HG03469 (cell line): ENCODE results near the gene SIK1.
"Not testable (repeated sequence)": the region's sequence is repeated elsewhere in the genome, so short reads cannot be mapped to it uniquely, and the experiment has no call there.

Experiments
- ATAC-seq: cut with Tn5 transposase; IDR thresholded peaks from one replicate; pipeline ENCODE4 v1.9.1; 2021; ENCODE audit warnings: mild to moderate bottlenecking, moderate library complexity, moderate number of reproducible peaks; ENCODE audit not compliant: unreplicated experiment

Gene SIK1

DNA sequence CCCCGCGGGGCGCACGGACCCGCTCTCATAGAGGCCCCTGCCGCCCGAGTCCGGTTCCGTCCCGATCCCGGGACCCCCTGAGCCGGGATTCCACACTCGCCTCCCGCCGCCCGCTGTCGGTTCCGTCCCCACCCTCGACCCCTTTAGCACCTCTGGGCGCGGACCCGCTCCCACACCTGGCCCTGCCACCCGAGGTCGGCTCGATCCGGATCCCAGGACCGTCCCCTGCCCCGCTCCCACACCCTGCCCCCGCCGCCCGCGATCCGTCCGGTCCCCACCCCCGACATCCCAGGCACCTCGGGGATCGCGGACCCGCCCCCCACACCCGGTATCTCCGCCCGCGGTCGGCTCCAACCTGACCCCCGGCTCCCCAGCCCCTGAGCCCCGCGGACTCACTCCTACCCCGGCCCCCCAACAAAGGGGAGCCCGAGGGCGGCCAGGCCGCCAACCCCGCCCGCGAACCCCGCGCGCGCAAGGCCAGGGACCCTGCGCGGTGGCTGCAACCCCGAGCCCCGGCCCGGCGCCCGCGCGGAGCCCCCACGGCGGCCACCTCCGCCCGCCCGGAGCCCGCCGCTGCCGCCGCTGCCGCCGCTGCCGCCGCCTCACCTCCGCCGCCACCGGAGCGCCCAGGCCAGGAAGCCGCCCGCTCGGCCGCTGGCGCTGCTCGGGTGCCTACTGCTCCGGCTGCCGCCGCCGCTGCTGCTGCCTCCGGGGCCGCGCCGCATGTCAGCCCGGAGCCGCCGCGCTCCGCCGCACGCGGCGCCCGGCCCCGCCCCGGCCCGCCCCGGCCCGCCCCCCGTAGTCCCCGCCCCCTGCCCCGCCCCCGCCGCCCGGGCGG lies at the start of gene SIK1:
SIK1 (minus strand) TSS at position 728 of the 838 bp plus-strand sequence. CDS start 953 bp downstream, outside the sequence.
- not testable (repeated sequence) for ATAC-seq

DNA sequence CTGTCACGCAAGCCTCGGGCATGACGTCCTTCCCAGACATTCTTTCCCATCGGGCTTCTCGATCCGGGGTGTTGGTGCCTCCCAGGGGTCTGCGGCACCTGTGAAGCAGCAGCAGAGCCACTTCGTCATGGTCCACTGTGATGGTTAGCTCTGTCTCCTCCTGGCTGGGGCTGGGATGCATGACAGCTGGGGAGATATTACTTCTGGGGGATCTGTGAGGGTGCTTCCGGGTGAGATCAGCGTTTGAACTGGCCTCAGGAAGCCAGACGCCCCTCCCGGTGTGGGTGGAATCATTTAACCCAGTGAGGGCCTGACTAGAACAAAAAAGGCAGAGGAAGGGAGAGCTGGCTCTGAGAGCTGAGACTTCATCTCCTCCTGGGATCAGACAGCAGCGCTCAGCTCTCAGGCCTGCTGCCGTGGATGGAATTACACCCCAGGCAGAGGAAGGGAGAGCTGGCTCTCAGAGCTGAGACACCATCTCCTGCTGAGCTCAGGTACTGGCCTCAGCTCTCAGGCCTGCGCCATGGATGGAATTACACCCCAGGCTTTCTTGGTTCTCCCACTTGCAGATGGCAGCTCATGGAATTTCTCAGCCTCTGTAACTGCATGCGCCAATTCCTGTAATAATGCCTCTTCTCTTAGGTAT lies 44.8 kb upstream of the SIK1 start:
- not testable (repeated sequence) for ATAC-seq

DNA sequence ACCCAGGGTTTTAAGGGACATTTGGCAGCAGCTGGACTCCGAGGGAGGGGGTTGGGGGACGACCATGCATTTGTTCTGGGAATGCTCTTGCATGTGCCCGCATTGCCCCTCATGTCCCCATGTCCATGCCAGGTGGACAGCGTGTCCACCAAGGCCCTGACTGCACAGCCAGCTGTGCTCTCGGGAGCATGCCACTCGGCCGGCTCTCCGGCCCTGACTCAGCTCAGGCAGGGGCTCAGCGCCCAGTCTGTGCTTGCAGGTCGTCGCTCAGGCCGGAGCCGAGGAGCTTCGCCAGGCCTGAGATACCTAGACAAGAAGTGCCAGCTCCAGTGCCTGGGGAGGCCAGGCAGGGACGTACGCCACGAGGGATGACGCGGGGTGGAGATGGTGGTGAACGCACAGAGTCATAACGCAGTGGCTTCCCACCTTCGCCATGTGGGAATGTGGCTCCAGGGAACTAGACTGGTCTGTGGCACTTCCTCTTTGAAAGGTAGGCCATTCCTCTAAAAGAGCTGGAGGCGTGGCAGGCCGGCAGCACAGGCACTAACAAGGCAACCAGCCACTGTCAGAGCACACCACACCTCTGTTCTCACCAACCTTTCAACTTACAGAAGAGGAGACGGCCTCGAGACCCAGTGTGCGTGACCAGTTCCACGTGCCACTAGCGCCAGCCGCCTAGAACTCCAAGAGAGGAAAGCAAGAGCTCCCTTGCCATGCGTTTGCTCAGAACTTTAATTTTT lies 43.0 kb upstream of the SIK1 start:
- not testable (repeated sequence) for ATAC-seq

DNA sequence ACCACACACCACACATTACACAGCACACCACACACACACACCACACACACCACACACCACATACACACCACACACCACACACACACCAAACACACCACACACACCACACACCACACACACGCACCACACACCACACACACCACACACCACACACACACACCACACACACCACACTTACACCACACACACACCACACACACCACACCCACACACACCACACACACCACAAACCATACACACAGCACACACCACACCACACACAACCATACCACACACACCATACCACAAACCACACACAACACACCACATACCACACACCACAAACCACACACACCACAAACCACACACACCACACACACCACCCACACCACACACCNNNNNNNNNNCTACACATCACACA lies 40.9 kb upstream of the SIK1 start:
- no peak for ATAC-seq

DNA sequence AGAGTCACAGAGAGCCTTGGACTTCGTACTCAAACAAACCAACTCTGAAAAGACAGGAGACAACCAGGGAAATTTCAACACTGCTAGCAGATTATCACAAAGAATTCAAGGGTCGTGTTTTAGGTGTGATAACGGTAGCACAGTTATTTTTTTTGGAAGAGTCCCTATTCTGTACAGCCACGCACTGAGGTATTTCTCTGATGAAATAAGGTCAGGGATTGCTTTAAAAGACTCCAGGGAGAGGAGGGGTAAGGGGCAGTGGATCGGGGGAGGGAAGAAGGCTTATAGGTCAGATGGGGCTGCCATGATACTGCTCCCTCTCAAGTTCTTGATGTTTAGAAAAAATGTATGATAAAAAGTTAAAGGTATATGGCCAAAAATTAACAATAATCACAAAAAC lies 38.2 kb upstream of the SIK1 start:
- not testable (repeated sequence) for ATAC-seq

DNA sequence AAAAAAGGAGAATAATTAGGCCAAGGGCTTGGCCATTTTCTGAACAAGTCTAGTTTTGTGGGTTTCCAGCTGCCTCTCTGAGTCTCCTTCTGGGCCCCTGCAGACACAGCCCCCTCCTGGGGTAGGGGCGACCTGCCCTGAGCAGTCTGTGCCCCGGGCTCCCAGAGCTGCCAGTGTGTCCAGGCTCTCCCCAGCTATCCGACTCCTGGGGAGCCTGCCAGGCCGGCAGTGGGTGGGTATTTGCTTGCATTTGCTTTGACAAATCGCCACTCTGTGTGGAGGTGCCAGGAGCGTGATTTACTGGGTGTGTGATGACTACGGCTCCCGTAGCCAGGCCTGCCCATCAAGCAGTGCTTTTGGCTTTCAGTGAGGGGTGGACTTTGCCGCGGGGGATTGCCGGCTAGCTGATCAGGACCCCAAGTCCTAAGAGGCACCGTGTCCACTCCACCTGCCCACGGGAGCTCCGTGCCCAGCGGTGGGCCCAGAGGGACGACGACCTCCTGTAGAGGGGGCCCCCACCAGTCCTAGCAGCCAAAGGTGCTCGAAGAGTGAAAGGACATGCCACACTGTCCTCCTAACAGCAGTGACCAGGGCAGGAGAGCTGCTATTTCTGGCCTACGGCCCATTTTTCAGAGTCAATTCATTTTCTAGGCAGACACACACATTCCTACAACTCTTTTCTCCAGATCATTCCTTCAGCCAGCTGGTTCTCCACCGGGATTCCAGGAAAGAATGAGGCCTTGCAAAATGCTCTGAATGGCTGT lies 36.7 kb upstream of the SIK1 start:
- ATAC-seq = not testable (repeated sequence)

DNA sequence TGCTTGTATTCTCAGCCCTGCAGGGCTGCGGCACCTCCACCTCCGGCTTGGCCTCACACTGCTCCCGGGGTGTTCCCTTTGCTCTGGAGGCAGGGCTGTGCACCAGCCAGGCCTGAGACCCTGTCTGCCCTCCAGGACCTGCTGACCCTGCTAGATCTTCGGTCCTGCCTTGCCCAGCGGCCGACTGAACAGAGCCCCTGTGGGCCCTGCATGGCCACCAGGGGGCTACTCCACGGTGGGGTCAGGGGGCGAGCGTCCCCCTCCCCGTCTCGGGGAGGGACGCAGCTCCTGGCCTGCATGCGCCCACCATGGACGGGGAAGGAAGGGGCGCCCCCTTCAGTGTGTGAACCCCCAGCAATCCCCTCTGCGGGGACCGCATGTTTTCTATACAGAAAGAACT lies 36.0 kb upstream of the SIK1 start:
- not testable (repeated sequence) for ATAC-seq

DNA sequence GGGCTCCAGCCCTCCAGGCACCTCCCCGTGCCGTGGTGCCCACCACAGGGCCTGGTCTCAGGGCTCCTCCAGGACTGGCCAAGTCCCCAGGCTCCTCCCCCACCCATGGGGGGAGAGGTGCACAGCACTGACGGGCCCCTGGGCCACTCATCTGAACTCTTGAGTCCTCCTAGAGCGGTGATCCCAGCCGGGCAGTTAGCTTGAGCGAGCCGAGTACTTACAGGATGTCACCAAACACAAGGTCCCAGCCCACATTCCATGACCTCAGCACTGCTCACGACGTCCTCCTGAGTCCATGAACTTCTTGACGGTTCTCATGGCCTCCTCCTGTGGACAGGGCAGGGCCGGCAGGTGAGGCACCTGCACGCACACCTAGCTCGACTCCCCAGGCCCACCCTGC lies 33.5 kb upstream of the SIK1 start:
- ATAC-seq = not testable (repeated sequence)

DNA sequence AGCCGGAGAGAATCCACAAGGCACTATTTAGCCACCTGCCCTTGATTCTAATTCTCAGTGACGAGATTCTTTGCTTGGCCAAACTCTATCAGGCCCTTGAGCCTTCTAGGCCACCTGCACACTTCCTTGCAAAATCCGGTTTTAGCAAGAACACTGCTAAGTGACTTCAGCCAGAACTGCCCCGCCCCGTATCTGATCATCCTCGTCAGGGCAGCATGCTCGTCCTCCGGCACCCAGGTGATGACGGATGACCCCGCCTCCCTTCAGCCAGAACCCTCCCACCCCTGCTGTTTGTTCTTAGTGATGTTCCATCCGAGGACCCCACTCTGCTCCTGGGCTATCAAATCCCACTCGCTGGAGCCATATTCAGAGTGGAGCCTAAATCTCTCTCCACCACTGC lies 32.1 kb upstream of the SIK1 start:
- not testable (repeated sequence) for ATAC-seq

DNA sequence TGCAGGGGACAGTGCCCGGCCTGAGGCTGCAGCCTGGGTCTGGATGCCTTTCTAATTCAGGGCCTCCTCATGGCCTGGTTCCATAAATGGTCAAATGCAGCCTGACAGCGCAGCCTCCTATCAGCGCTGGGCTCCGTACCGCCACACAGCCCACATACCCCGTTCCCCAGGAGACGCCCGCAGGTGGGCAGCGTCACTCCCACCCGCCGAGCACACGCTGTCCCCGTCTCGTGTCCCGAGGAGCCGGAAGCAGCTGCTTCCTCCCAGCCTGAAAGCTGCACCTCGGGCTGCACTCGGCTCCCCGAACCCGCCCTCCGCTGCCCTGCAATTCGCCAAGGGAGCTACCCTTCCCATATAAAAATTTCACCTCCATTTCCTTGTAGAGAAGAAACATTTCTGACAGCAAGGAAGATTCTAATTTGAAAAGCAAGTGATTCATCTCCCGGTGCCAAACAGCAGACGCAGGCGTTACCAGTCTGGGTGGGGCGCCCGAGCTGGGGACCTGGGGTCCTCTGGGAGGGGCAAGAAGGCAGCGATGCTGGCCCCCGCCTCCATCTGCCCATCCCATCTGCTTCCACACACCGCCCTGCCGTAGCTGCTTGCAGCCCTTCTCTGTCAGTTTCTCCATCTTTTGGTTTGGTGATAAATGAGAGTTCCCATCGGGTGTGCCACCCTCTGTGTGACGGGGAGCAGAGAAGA lies 29.8 kb upstream of the SIK1 start:
- ATAC-seq = not testable (repeated sequence)

DNA sequence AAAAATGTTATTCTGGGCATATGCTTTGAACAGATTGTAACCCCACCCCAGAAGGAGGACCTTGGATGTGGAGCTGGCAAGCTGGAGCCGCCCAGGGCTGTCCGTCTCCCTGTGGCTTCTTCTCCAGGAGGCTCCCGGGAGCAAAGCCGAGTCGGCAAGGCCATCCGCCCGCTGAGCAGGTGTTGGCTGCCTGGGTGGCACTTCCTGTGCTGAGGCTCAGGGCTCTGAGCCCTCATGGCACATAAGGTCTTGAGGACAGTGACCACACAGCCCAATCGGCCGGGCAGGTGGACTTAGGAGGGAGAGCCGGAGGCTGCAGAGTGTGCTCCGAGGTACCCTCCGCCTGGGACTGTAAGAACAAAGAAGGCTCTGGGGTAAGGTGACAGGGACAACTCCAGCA lies 28.8 kb upstream of the SIK1 start:
- ATAC-seq = not testable (repeated sequence)

DNA sequence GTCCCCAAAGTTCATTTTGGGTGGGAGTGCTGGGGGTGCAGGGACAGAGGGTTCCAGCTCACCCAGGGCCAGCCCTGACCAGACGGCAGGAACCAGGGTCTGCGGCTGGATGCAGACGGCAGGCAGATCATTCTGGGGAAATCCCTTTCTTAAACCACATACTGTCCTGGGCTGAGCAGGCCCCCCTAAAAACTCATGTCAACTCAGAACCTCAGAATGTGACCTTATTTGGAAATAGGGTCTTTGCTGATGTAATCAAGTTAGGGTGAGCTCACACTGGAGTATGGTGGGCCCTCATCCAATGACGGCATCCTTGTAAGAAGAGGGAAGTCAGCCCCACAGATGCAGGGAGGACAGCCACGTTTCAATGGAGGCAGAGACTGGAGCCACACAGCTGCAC lies 27.2 kb upstream of the SIK1 start:
- ATAC-seq = not testable (repeated sequence)

DNA sequence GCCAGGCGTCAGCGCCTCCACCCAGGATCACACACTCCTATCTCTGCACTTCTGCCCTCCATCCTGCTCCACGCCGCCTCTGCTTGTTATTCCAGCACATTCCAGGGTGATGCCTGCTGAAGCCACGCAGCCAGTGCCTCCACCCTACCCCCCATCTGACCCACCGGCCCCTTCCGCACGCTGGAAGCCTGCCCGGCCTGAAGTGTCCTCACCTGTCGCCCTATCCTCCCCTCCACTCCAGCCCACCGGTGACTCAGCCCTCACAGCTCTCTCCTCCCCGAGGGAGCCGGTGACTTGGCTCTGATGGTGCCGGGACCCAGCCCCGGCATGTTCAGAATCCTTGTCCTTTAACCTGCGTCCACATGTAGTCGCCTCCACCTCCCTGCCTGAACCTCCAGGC lies 24.9 kb upstream of the SIK1 start:
- not testable (repeated sequence) for ATAC-seq

DNA sequence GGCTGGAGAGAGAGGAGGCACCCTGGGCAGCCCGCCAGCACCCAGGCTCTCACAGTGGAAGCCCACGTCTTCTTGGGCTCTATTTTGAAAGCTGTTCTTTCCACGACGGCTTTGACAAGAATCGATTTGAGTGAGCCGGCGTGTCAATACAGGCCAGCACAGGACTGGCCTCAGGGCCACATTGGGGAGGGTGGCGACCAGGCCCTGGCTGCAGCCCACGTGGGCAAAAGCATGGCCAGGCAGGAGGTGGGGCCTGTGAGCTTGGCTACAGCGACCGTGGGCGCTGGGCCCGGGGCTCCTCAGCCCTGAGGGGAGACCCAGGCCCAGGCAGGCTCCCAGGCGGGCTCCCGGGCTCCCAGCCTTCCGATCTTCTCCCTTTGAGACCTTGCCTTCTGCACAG lies 23.4 kb upstream of the SIK1 start:
- not testable (repeated sequence) for ATAC-seq

DNA sequence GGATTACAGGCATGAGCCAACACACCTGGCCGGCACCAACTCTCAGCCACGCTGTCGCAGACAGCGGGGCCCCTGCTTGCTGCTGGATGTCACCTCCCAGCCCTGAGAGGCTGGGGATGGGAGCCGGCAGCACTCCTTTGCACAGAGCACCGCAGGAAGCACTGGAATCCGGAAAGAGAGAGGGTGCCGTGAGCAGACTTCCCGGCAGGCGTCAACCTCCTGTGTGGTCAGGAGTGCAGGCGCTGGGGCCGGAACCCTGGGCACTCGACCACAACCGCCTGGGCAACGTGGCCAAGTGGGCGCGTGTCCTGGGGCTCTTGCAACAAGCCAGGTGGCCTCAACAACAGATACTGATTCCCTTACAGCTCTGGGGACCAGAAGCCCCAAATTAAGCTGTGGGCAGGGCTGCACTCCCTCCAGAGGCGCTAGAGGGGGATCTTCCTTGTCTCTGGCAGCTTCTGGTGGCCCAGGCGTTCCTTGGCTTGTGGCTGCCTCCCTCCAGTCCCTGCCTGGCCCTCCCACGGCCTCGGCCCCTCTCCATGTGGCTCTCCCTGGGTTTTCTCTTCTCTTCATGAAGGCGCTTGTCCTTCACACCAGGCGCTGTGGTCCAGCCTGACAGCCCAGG lies 20.5 kb upstream of the SIK1 start:
- ATAC-seq = not testable (repeated sequence)

DNA sequence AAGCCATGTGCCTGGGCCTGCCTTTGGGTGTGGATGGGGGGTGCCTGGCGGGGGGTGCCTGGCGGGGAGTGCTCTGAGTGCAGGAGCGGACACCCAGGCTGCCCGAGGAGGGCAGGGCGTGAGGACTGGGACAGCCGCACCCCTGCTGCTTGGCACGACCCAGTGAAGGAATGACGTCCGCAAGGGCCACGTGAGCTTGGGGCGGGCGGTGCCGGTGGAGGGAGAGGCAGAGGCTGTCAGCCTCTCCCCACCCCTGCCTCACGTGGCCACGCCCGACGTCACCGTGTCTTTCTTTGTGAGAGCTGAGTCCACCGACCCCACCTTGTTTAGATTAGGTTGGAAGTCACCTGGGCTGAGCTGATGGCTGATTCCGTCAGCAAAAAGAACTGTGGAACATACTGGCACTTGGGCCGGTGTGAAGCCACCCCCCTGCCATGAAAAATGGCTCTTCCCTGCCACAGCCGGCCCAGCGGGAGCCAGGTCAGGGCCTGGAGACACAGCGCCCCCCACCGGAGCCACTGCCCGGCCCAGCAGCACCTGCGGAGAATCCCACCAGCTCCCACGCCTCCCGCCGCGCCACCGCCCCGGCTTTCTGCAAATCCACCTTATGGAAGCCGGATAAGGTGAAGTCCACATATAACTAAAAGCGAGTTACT lies 19.5 kb upstream of the SIK1 start:
- not testable (repeated sequence) for ATAC-seq

DNA sequence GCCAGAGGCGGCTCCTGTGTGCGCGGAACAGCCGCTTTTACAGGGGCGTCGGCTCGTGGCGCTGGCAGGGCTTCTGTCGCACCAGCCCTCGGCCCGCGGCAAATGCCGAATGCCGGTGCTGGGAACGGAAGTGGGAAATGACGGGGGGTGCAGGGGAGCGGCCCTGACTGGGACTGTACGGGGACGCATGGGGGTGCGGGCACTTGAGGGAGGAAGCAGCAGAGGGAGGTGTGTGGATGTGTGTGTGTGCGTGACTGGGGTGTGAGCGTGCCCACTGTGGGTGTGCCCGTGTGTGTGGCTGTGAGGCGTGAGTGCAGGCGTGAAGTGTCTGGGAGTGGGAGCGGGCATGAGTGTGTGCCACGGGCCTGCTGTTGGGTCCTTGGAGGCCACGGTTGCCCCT lies 17.6 kb upstream of the SIK1 start:
- ATAC-seq = not testable (repeated sequence)

DNA sequence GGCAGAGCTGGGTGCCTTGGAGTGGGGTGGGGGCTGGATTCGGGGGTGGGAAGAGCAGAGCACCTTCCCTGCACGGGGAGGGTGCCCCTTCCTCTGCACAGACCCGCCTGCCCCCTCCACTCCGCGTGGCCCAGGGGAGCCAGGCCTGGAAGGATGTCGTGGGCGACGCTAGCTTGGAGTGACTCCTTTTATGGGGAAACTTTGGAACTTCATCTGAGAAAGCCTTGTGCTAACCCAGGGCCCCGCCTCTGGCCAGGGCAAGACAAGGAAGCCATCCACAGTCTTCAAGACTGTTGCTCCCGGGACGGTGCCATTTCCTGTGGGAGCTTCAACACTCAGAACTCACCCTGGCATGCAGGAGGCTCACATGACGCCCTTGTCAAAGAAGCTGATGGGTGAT lies 15.6 kb upstream of the SIK1 start:
- not testable (repeated sequence) for ATAC-seq
